ENCODE results near the gene CRISP2. TPM values are rescaled to one million over a fixed set of nuclear protein-coding genes. Genes with fewer than 3 reads are reported as not detected.

Gene CRISP2
- polyA plus RNA-seq, 3 donors, result 0.15 to 0.24 (median 0.18) TPM

DNA sequence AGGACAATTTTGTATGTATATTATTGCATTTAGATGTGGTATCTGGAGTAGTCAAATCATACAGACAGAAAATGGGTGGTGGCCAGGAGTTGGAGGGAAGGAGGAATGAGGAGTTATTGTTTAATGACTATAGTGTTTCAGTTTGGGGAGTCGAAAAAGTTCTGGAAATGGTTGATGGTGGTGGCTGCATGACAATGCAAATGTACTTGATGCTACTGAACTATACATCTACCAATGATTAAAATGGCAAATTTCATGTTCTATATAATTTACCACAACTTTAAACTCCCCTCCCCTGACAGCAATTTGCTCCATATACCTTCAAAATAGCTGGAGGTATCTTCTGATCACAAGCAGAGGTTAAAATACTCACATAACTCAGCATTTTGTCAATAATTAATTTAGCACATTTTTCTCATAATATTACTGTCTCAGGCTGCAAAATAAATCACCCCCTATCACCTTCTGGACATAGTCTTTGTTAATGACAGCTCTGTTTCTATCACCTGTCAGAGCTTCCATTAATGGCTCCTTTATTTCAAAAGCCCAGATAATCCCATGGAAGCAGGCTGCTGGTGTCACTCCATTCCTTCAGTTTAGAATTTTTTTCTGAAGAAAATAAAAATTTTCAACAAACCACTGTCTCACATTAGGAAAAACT is 51.0 kb downstream of the CRISP2 start:
- no peak for DNase-seq (ENCODE audit: low read depth in 3 of 3, low spot score in 2 of 3)

DNA sequence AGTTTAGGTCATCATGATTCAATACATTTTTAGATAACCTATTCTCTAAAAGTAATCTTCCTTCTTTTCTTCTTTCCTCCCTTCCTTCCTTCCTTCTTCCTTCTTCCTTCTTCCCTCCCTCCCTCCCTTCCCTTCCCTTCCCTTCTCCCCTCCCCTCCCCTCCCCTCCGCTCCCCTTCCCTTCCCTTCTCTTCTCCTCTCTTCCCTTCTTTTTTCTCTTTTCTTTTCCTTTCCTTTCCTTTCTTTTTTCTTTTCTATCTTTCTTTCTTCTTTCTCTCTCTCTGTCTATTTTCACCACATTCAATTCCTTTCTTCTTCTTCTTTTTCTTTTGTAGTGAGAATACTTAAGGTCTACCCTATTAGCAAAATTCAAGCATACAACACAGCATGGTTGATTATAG is 59.4 kb downstream of the CRISP2 start:
- DNase-seq (ENCODE audit: low read depth in 3 of 3, low spot score in 2 of 3), result no peak

DNA sequence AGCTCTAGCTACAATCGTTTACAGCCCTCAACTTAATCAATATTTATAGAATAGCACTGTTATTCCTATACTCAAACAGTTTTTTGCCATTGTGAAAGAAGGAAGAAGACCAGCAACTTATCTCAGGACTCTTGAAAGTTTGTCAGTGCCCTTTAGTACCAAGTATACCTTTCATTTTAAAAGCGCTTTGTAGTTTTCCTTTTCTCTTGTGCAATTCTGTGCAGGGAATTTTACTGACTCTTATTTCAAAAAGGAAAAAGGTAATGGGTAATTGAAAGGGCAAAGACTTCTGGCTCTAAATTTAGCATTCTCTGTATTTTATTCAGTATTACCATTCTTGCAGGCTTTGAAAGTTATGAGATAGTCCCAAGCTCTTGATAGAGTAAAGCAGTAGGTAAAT is 59.9 kb downstream of the CRISP2 start:
- DNase-seq (ENCODE audit: low read depth in 3 of 3, low spot score in 2 of 3), result no peak

DNA sequence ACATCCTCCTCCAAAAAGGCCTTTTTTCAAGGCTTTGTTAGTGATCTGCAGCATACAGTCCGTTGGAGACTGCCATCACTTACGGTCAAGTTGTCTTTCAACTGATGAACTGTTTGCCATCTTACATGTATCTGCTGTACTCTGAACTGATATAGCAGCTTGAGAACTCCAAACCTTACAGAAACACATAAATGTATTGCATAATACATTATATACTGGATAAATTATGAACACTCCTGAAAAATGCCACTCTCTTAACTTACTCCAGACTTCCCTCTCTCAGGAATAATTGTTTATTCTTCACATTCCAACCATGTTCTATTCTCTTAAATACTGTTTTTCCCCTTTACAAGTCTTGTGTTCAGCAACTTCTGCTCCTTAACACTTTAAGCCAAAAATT is 62.1 kb downstream of the CRISP2 start:
- DNase-seq (ENCODE audit: low read depth in 3 of 3, low spot score in 2 of 3), result no peak

DNA sequence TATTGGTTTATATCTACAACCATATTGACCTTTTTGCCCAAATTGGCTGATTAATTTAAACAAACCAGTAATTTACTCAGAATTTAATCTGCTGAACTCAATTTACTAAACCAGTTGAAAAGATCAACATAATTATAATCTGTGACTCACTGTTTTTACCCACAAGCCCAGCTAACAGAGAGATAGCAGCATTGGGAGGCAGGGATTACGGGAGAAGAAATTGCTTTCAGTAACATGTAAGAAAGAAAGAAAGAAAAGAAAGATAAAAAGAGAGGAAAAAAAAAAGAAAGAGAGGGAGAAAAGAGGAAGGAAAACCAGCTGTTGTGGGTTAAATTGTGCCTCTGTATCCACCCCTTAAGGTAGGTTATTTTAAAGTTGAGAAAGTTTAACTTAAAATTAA is 63.4 kb downstream of the CRISP2 start:
- no peak for DNase-seq (ENCODE audit: low read depth in 3 of 3, low spot score in 2 of 3)

DNA sequence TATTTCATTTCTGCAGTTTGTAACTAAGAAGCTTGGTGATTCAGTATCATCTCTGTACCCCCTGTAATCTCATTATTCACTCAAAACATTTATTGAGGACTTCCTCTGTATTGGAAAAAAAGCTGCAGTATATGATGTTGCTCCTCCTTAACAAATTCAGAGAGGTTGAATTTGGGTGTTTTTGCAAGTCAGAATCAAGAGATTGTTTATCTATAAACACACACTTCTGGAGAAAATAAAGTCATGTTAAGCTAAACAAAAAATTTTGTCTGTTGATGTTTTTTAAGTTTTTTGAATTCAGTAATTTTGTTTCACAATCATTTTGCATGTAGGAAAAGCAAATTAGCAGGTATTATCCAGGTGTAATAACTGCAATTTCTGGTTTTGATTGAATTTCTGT is 65.3 kb downstream of the CRISP2 start:
- DNase-seq (ENCODE audit: low read depth in 3 of 3, low spot score in 2 of 3), result no peak

DNA sequence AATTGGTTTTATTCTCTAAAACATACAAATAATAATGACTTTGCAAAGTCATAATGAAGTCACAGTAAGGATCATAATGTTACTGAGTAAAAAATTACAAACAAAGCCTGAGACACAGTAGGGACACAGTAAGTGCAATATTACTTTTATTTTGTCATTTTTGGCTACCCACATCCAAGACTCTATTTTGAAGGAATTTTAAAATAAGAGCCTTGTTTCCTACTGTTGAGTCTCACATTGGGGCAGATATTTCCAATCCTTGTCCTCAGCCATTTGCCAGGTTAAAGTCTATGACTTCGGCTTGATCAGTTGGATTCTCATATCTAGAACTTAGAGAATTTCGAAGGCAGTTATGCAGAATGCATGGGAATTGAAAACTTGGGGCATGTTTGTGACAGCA is 65.9 kb downstream of the CRISP2 start:
- DNase-seq (ENCODE audit: low read depth in 3 of 3, low spot score in 2 of 3), result no peak

DNA sequence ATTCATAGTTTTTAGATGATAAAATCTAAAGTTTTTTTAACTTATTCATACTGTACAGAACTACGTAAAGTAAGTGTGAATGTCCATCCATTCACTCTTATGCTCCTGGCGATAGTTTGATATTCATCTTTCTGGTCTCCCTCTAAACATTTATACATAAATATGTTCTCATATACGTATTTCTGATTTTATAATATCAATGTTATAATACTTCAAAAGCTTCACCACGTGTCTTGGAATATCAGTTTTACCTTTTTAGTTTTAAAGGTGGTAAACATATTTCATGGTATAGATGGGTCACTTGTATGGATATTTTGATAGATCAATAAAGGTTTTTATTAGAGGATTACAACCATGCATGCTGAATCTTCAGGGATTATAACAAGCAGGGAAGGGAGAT is 66.4 kb downstream of the CRISP2 start:
- DNase-seq (ENCODE audit: low read depth in 3 of 3, low spot score in 2 of 3), result no peak

DNA sequence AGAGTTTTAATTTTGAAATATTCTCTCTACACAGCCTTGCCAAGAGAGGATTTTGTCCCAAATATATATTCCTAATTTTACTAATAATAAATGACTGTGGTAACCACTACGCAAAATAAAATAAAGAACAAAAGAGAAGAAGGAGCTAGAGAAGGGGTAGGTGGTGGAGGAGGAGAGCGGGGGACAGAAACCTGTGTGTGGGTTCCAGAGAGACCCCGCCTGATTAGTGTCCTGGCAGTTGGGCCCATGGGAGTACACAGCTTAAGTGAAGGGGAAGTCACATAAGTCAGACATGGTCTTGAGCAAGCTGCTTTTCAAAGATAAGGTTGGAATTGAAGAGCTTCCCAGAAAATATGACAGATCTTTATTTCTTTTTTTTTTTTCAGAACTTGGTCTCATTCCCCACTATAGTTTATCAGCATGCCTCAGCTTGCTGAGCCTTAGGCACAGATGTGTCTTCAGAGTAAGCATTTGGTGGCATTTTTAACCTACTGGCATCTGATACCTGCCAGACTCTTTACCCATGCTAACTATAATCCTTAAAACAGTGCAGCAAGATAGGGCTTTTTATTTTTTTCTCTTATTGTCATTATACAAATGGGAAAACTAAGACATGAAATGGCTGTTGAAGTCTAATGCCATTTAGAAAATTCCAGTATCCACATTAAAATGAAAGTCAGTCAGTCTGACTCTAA is 67.1 kb downstream of the CRISP2 start:
- DNase-seq (ENCODE audit: low read depth in 3 of 3, low spot score in 2 of 3), result no peak

DNA sequence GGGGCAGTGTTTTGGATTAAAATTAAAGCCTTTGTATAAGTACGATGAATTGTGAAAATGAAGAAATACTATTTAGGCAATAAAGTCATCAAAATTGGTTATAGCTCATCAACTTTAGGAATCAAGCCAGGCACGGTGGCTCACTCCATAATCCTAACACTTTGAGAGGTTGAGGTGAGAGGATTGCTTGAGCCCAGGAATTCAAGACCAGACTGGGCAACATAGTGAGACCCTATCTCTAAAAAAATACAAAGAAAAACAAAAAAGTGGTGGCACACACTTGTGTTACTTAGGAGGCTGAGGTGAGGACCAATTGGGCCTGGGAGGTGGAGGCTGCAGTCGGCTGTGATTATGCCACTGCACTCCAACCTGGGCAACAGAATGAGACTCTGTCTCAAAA is 68.2 kb downstream of the CRISP2 start:
- no peak for DNase-seq (ENCODE audit: low read depth in 3 of 3, low spot score in 2 of 3)

Other genes with a start within 250 kb of the CRISP2 start
- not detected for gene GLYATL3, start 213.6 kb downstream of the CRISP2 start, polyA plus RNA-seq (ENCODE audit: insufficient read length in 3 of 3)
- under 1 TPM; 0.21 to 0.61 (median 0.58) TPM for gene C6orf141, start 162.9 kb downstream of the CRISP2 start, polyA plus RNA-seq (ENCODE audit: insufficient read length in 3 of 3)
- 1 to 10 TPM in 1 of 3 donors, under 1 TPM in 2; 0.67 to 1.6 (median 0.80) TPM for gene RHAG, start 76.7 kb downstream of the CRISP2 start, polyA plus RNA-seq (ENCODE audit: insufficient read length in 3 of 3)
- gene CRISP3, start 30.8 kb upstream of the CRISP2 start, polyA plus RNA-seq (ENCODE audit: insufficient read length in 3 of 3), result under 1 TPM; 0.10 to 0.55 (median 0.10) TPM
- not detected for gene PGK2, start 73.7 kb upstream of the CRISP2 start, polyA plus RNA-seq (ENCODE audit: insufficient read length in 3 of 3)
- under 1 TPM in 2 of 3 donors, not detected in 1; 0.10 to 0.12 TPM for gene CRISP1, start 153.0 kb upstream of the CRISP2 start, polyA plus RNA-seq (ENCODE audit: insufficient read length in 3 of 3)